Measurements from ENCODE around the gene VWA2.

GRCh38 chr10:114228156-114228555 is 10.9 kb upstream of the VWA2 start:
- TF ChIP-seq EZH2 (IDR thresholded peaks at IDR 0.05) (no peak), POLR2AphosphoS5 (IDR thresholded peaks at IDR 0.05; ENCODE audit: borderline replicate concordance, low read depth, low read length) (no peak), FOXP2 (optimal IDR thresholded peaks at IDR 0.05; ENCODE audit: control extremely low read depth, extremely low read length, insufficient read depth) (no peak)
